ENCODE results near the gene RGS18.
A peak's percentile ranks its signal among the peaks of the same experiment; 100 is the strongest.
"Not testable (repeated sequence)": the region's sequence is repeated elsewhere in the genome, so short reads cannot be mapped to it uniquely, and the experiment has no call there.

Gene RGS18

GRCh38 chr1:192227330-192227729 lies 69.1 kb downstream of the RGS18 start:
- TF ChIP-seq CSDC2 (CRISPR knock-in tag; IDR thresholded peaks at IDR 0.05) (no peak), SNAI2 (CRISPR knock-in tag; IDR thresholded peaks at IDR 0.05) (no peak), ZNF8 (CRISPR knock-in tag; IDR thresholded peaks at IDR 0.05) (no peak), TSHZ2 (CRISPR knock-in tag; IDR thresholded peaks at IDR 0.05) (no peak), ZFP3 (CRISPR knock-in tag; IDR thresholded peaks at IDR 0.05) (no peak), OSR1 (CRISPR knock-in tag; IDR thresholded peaks at IDR 0.05) (no peak), TCF4 (CRISPR knock-in tag; IDR thresholded peaks at IDR 0.05; ENCODE audit: borderline replicate concordance) (no peak), ZC3H10 (CRISPR knock-in tag; IDR thresholded peaks at IDR 0.05) (no peak), PATZ1 (CRISPR knock-in tag; IDR thresholded peaks at IDR 0.05; ENCODE audit: borderline replicate concordance) (no peak), ZFP30 (CRISPR knock-in tag; IDR thresholded peaks at IDR 0.05) (no peak), CREB5 (CRISPR knock-in tag; IDR thresholded peaks at IDR 0.05; ENCODE audit: low read depth) (no peak), TOX (CRISPR knock-in tag; IDR thresholded peaks at IDR 0.05; ENCODE audit: borderline replicate concordance) (no peak), POU6F1 (CRISPR knock-in tag; IDR thresholded peaks at IDR 0.05; ENCODE audit: borderline replicate concordance, low read depth) (no peak), ESRRG (CRISPR knock-in tag; IDR thresholded peaks at IDR 0.05) (no peak), ZNF565 (CRISPR knock-in tag; conservative IDR thresholded peaks at IDR 0.05; ENCODE audit: low read depth) (no peak), BACH2 (CRISPR knock-in tag; IDR thresholded peaks at IDR 0.05; ENCODE audit: borderline replicate concordance) (no peak), GLIS3 (CRISPR knock-in tag; IDR thresholded peaks at IDR 0.05) (no peak), ARNTL (CRISPR knock-in tag; IDR thresholded peaks at IDR 0.05; ENCODE audit: borderline replicate concordance, low read depth) (no peak), PPARA (CRISPR knock-in tag; IDR thresholded peaks at IDR 0.05; ENCODE audit: borderline replicate concordance) (no peak), CSRNP3 (CRISPR knock-in tag; IDR thresholded peaks at IDR 0.05) (no peak)
- ATAC-seq = no peak

- not testable (repeated sequence) for ATAC-seq
These were observed 69.7 kb downstream of the RGS18 start for GRCh38 chr1:192227980-192228379.

- peak; percentile 31; the same call in 2 of the 3 replicates for ATAC-seq
- TF ChIP-seq OSR1 (CRISPR knock-in tag; IDR thresholded peaks at IDR 0.05) (no peak), SNAI2 (CRISPR knock-in tag; IDR thresholded peaks at IDR 0.05) (no peak), TSHZ2 (CRISPR knock-in tag; IDR thresholded peaks at IDR 0.05) (no peak), POU6F1 (CRISPR knock-in tag; IDR thresholded peaks at IDR 0.05; ENCODE audit: borderline replicate concordance, low read depth) (no peak), TOX (CRISPR knock-in tag; IDR thresholded peaks at IDR 0.05; ENCODE audit: borderline replicate concordance) (no peak)
These were observed 74.7 kb downstream of the RGS18 start for GRCh38 chr1:192232817-192233417.

All from SK-N-SH treated with all-trans-retinoic acid at 6 μM for 48 hours (cell line).